ENCODE data around the gene JARID2. TPM values are rescaled to one million over a fixed set of nuclear protein-coding genes. Genes with fewer than 3 reads are reported as not detected.
"Not testable (repeated sequence)": the region's sequence is repeated elsewhere in the genome, so short reads cannot be mapped to it uniquely, and the experiment has no call there.

Gene JARID2
- total RNA-seq, 1 donor from 2014 or later, result 38.9 TPM

DNA sequence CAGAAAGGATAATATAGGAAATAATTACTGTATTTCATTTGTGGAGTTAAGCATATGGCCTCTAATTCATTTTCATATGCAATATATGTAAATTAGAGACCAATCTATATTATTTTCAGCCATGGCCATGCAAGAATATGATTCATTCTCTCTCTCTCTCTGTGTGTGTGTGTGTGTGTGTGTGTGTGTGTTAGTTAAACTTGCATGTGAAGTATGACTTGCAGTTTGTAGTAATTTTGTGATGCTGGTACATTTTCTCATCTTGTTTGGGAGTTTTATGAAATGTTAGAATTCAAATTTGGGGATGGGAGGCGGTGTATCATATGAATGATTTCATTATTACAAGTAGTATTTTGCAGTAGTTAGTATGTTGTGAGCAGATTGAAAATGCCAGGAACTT lies 74.8 kb downstream of the JARID2 start:
- Histone ChIP-seq H3F3A (ENCODE audit: low read depth) (peaks cover 27% of the 10 kb centered on the region), H3K27ac (no peak overlapping the region), H3K27me3 (no peaks in the 10 kb centered on the region), H3K4me3 (no peak overlapping the region), H2AFZ (replicated peaks) (no peak overlapping the region), H3K9me3 (ENCODE audit: low read depth) (no peaks in the 10 kb centered on the region), H3K4me1 (peaks cover 35% of the 10 kb centered on the region), H3K4me2 (no peak overlapping the region), H3K79me2 (ENCODE audit: low read depth) (peaks cover 100% of the 10 kb centered on the region), H4K20me1 (ENCODE audit: low read depth) (peaks cover 86% of the 10 kb centered on the region), H3K36me3 (no peaks in the 10 kb centered on the region), H3K9ac (no peak overlapping the region)
- TF ChIP-seq EZH2phosphoT487 (IDR thresholded peaks at IDR 0.05), result no peak
- TF ChIP-seq, protein P1, sequence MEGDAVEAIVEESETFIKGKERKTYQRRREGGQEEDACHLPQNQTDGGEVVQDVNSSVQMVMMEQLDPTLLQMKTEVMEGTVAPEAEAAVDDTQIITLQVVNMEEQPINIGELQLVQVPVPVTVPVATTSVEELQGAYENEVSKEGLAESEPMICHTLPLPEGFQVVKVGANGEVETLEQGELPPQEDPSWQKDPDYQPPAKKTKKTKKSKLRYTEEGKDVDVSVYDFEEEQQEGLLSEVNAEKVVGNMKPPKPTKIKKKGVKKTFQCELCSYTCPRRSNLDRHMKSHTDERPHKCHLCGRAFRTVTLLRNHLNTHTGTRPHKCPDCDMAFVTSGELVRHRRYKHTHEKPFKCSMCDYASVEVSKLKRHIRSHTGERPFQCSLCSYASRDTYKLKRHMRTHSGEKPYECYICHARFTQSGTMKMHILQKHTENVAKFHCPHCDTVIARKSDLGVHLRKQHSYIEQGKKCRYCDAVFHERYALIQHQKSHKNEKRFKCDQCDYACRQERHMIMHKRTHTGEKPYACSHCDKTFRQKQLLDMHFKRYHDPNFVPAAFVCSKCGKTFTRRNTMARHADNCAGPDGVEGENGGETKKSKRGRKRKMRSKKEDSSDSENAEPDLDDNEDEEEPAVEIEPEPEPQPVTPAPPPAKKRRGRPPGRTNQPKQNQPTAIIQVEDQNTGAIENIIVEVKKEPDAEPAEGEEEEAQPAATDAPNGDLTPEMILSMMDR (IDR thresholded peaks at IDR 0.05), result no peak
- no peak for TF ChIP-seq EZH2 (IDR thresholded peaks at IDR 0.05)
- Mint-ChIP-seq H3K27ac (no peak overlapping the region), H3K27me3 (ENCODE audit: insufficient read depth, low read depth) (no peaks in the 10 kb centered on the region), H3K9me3 (peaks cover 2% of the 10 kb centered on the region), H3K36me3 (peaks cover 4% of the 10 kb centered on the region), H3K4me1 (peaks cover 73% of the 10 kb centered on the region), H3K4me3 (no peak overlapping the region)
- DNase-seq (ENCODE audit: low spot score), result no peak

DNA sequence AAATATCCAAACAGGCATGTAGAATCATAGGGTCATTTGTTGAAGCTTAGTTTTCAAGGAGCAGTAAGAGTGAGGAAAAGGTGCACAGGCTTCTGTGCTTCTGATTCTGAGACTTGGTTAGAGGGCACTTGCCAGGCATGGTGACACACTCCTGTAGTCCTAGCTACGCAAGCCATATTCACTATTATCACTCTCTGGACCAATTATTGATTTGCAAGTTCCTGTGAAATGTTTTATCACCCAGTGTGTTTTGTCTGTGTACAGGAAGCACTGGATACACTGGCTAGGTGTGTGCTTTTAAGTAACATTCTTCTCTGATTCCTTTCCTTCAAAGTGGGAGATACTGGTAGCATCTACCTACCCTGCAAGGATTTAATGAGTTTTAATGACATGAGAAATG lies 76.3 kb downstream of the JARID2 start:
- no peak overlapping the region for H3K9ac ChIP-seq
- H3K27ac ChIP-seq, result no peak overlapping the region
- peaks cover 100% of the 10 kb centered on the region for H3K79me2 ChIP-seq (ENCODE audit: low read depth)
- H2AFZ ChIP-seq (replicated peaks), result no peak overlapping the region
- H3K9me3 ChIP-seq (ENCODE audit: low read depth), result no peaks in the 10 kb centered on the region
- Mint-ChIP-seq H3K27me3 (ENCODE audit: insufficient read depth, low read depth) (no peaks in the 10 kb centered on the region), H3K27ac (no peak overlapping the region), H3K4me3 (no peak overlapping the region), H3K4me1 (peaks cover 67% of the 10 kb centered on the region), H3K9me3 (peaks cover 2% of the 10 kb centered on the region), H3K36me3 (peaks cover 4% of the 10 kb centered on the region)
- peaks cover 35% of the 10 kb centered on the region for H3K4me1 ChIP-seq
- no peak overlapping the region for H3K4me3 ChIP-seq
- TF ChIP-seq, protein P1 (IDR thresholded peaks at IDR 0.05), result no peak
- TF ChIP-seq EZH2phosphoT487 (IDR thresholded peaks at IDR 0.05), result no peak
- TF ChIP-seq EZH2 (IDR thresholded peaks at IDR 0.05), result no peak
- H3K27me3 ChIP-seq, result no peaks in the 10 kb centered on the region
- H3K4me2 ChIP-seq, result peak overlapping the region; percentile 8
- H3F3A ChIP-seq (ENCODE audit: low read depth), result peaks cover 25% of the 10 kb centered on the region
- peaks cover 84% of the 10 kb centered on the region for H4K20me1 ChIP-seq (ENCODE audit: low read depth)
- H3K36me3 ChIP-seq, result no peaks in the 10 kb centered on the region
- DNase-seq (ENCODE audit: low spot score), result no peak

DNA sequence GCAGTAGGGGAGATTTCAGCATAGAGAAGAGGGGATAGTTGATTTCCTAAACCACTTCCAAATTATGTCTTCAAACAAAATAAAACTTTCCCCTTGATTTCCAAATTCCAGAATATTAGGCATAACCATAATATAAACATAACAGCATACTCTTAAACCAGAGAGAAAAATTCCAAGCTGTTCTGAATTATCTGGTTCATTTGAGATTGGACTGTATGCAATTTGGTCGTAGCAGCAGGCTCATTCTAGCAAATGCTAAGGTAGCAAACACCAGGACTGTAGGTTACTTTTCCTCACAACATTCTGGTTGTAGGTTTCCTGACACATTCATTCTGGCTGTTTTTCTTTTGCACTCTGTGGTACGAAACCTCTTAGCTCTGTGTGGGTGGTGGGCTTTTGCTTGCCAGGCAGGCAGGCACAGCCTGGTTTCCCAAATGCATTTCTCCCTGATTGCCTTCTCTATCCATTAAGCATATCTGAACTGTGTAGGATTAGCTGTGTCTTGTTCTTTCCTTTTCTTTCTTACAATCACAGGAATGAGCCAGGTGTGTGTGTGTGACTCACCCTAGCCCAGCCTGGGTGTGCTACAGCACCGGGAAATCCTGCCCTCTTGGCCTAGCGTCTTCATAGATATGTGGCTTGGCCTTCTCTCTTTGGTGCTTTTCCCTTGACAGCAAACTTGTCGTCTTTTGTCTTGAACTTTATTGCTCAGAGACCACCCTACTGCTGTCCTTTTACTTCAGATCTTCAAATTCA lies 77.1 kb downstream of the JARID2 start:
- no peaks in the 10 kb centered on the region for H3K36me3 ChIP-seq
- peaks cover 39% of the 10 kb centered on the region for H3K4me1 ChIP-seq
- no peak for DNase-seq (ENCODE audit: low spot score)
- H3K9me3 ChIP-seq (ENCODE audit: low read depth), result no peaks in the 10 kb centered on the region
- peak overlapping the region; percentile 8 for H3K4me2 ChIP-seq
- no peak overlapping the region for H3K4me3 Mint-ChIP-seq
- H3K4me1 Mint-ChIP-seq, result peaks cover 69% of the 10 kb centered on the region
- H3K9me3 Mint-ChIP-seq, result peaks cover 2% of the 10 kb centered on the region
- TF ChIP-seq, protein P1 (IDR thresholded peaks at IDR 0.05), result no peak
- no peak for TF ChIP-seq EZH2phosphoT487 (IDR thresholded peaks at IDR 0.05)
- TF ChIP-seq EZH2 (IDR thresholded peaks at IDR 0.05), result no peak
- H3K9ac ChIP-seq, result no peak overlapping the region
- H4K20me1 ChIP-seq (ENCODE audit: low read depth), result peaks cover 84% of the 10 kb centered on the region
- no peak overlapping the region for H3K4me3 ChIP-seq
- H3K36me3 Mint-ChIP-seq, result peaks cover 4% of the 10 kb centered on the region
- no peak overlapping the region for H2AFZ ChIP-seq (replicated peaks)
- no peaks in the 10 kb centered on the region for H3K27me3 Mint-ChIP-seq (ENCODE audit: insufficient read depth, low read depth)
- peaks cover 23% of the 10 kb centered on the region for H3F3A ChIP-seq (ENCODE audit: low read depth)
- H3K27ac Mint-ChIP-seq, result peak overlapping the region; percentile 68
- no peaks in the 10 kb centered on the region for H3K27me3 ChIP-seq
- no peak overlapping the region for H3K27ac ChIP-seq
- H3K79me2 ChIP-seq (ENCODE audit: low read depth), result peaks cover 100% of the 10 kb centered on the region

DNA sequence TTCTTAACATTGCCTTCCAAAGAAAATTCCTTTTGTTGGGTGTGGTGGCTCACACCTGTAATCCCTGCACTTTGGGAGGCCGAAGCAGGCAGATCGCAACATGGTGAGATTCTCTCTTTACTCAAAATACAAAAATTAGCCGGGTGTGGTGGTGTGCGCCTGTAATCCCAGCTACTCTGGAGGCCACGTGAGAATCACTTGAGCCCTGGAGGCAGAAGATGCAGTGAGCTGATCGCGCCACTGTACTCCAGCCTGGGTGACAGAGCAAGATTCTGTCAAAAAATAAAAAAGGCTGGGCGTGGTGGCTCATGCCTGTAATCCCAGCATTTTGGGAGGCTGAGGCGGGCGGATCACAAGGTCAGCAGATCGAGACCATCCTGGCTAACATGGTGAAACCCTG lies 77.7 kb downstream of the JARID2 start:
- not testable (repeated sequence) for H3K4me3 ChIP-seq; H3K27ac ChIP-seq; H2AFZ ChIP-seq (replicated peaks); H3K27me3 Mint-ChIP-seq (ENCODE audit: insufficient read depth, low read depth); H3K36me3 Mint-ChIP-seq; DNase-seq (ENCODE audit: low spot score); H3K9me3 ChIP-seq (ENCODE audit: low read depth); H3K36me3 ChIP-seq; H3K9ac ChIP-seq; H3K9me3 Mint-ChIP-seq; H3K27me3 ChIP-seq; H3K4me2 ChIP-seq; H3K4me3 Mint-ChIP-seq
- H3K4me1 Mint-ChIP-seq, result peaks cover 69% of the 10 kb centered on the region
- Histone ChIP-seq H4K20me1 (ENCODE audit: low read depth) (peaks cover 84% of the 10 kb centered on the region), H3K79me2 (ENCODE audit: low read depth) (peaks cover 100% of the 10 kb centered on the region), H3F3A (ENCODE audit: low read depth) (peaks cover 23% of the 10 kb centered on the region), H3K4me1 (peaks cover 39% of the 10 kb centered on the region)
- H3K27ac Mint-ChIP-seq, result peak overlapping the region; percentile 68
